Measurements from ENCODE around the gene PRKCH. TPM values are rescaled to one million over a fixed set of nuclear protein-coding genes. Genes with fewer than 3 reads are reported as not detected.

PRKCH gene
- total and polyA plus RNA-seq, 2 donors (not counting 3 experiments of a cell fraction or from before 2014, with no cell fraction given), result 97.7 to 103 TPM

DNA sequence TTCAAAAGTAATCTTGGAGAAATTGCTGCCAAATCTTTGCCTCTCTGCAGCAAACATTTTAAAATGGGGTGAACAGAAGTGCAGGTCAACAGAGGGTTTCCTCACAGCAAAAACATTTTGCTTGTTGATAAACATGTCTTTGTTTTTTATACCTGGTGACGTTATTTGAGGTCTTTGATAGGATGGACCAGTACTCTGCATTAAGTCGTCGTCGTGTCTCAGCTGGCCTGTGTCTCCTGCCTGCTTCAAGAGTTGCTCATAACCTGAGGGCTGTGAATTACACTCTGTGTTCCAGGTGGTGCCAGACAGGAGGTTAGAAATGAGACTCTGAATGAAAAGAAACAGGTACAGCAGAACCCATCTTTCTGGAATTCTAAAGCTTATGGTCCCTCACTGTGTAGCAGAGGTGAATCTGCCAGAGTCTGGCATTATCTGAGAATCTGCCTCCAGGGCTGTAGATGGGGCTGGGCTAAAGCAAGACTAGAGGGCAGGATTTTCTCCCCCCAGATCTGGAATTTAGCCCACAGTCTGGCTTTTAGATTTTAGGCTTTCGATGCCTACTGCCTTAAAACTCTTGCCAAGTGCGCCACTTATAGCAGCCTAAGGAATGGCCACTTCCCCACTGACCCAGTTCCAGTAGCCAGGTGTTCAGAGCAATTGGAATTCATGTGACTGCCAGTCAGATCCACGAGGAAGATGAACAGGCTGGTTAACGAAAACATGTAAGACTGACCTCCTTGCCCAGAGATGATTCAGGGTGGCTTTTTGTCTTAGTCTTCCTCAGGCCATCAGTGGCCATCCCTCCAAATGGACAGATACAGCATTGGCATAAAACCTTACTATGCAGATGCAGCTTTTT, 161.2 kb downstream of the PRKCH start:
- no TSS peak for BruUV-seq (replicated peaks)
- Histone ChIP-seq H3K9me1 (replicated peaks; ENCODE audit: control insufficient read depth, extremely low read depth, insufficient read depth, low read length) (no peaks in the 10 kb centered on the region), H3K27me3 (ENCODE audit: control insufficient read depth in 2 of 2, insufficient read depth in 2 of 2, low read length in 2 of 2) (no peaks in the 10 kb centered on the region), H2AFZ (ENCODE audit: low read depth, low read length) (no peak overlapping the region), H3K4me3 (replicated peaks in 1 of 3; ENCODE audit: insufficient read depth in 1 of 3, low read depth in 1 of 3, low read length in 3 of 3) (no peak overlapping the region), H3K4me1 (ENCODE audit: control insufficient read depth, extremely low read depth, insufficient read depth, low read length) (peaks cover 20% of the 10 kb centered on the region), H3K4me2 (ENCODE audit: insufficient read depth, low read length) (no peak overlapping the region), H3K36me3 (ENCODE audit: control insufficient read depth in 2 of 2, extremely low read depth in 1 of 2, insufficient read depth in 2 of 2, low read length in 2 of 2) (peaks cover 8 to 24% of the 10 kb centered on the region in 2 experiments), H3K9me3 (replicated peaks; ENCODE audit: control insufficient read depth, insufficient read depth, low read length) (no peaks in the 10 kb centered on the region), H3K9ac (replicated peaks; ENCODE audit: extremely low read depth, insufficient read depth, low read length) (no peak overlapping the region), H4K20me1 (replicated peaks; ENCODE audit: control insufficient read depth, extremely low read depth, insufficient read depth, low read length) (no peaks in the 10 kb centered on the region), H3K27ac (ENCODE audit: insufficient read depth, low read depth, low read length) (no peak overlapping the region), H3K79me2 (ENCODE audit: control insufficient read depth, insufficient read depth, low read length) (peaks cover 6% of the 10 kb centered on the region)
- no peak for FAIRE-seq
- dilution Hi-C loops (cut with MboI; ENCODE audit: extremely low pct_ligation_motif_present, low sequenced_read_pairs), result no loop called here
- TF ChIP-seq, protein P1, sequence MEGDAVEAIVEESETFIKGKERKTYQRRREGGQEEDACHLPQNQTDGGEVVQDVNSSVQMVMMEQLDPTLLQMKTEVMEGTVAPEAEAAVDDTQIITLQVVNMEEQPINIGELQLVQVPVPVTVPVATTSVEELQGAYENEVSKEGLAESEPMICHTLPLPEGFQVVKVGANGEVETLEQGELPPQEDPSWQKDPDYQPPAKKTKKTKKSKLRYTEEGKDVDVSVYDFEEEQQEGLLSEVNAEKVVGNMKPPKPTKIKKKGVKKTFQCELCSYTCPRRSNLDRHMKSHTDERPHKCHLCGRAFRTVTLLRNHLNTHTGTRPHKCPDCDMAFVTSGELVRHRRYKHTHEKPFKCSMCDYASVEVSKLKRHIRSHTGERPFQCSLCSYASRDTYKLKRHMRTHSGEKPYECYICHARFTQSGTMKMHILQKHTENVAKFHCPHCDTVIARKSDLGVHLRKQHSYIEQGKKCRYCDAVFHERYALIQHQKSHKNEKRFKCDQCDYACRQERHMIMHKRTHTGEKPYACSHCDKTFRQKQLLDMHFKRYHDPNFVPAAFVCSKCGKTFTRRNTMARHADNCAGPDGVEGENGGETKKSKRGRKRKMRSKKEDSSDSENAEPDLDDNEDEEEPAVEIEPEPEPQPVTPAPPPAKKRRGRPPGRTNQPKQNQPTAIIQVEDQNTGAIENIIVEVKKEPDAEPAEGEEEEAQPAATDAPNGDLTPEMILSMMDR (IDR thresholded peaks at IDR 0.05; ENCODE audit: extremely low read depth in 1 of 2, insufficient read depth in 1 of 2, low read depth in 1 of 2, low read length in 2 of 2), result no peak
- TF ChIP-seq EZH2 (IDR thresholded peaks at IDR 0.05; ENCODE audit: borderline replicate concordance, low read depth, low read length, severe bottlenecking), result no peak
- TF ChIP-seq, protein P2, sequence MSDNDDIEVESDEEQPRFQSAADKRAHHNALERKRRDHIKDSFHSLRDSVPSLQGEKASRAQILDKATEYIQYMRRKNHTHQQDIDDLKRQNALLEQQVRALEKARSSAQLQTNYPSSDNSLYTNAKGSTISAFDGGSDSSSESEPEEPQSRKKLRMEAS (IDR thresholded peaks at IDR 0.05; ENCODE audit: insufficient read depth, insufficient read length), result no peak
- TF ChIP-seq JUN (IDR thresholded peaks at IDR 0.05; ENCODE audit: borderline replicate concordance, insufficient read depth, insufficient read length, low read depth), result no peak
- TF ChIP-seq POLR2AphosphoS5 (IDR thresholded peaks at IDR 0.05; ENCODE audit: insufficient read depth, low read depth, low read length), result no peak
- TF ChIP-seq POLR2A (IDR thresholded peaks at IDR 0.05; ENCODE audit: low read depth, low read length), result no peak
- no peak for TF ChIP-seq MYC (IDR thresholded peaks at IDR 0.05; ENCODE audit: low read depth, low read length)
- TF ChIP-seq FOS (IDR thresholded peaks at IDR 0.05; ENCODE audit: borderline replicate concordance, insufficient read depth, low read length), result no peak
- TF ChIP-seq GATA2 (IDR thresholded peaks at IDR 0.05; ENCODE audit: insufficient read depth, insufficient read length, low read depth, low read length), result no peak
- intact Hi-C loops (cut with micrococcal nuclease), result no loop called here
- POLR2A ChIA-PET, result no interaction called here
- CTCF ChIA-PET, result interaction anchor here (1.0 kb wide), 1 partner anchor 20 kb away, joined by 3 read pairs; no protein-coding TSS in a partner anchor
- DNase-seq (ENCODE audit: low read depth, low spot score), result no peak
